ENCODE results near the gene MTF2.
A peak's percentile ranks its signal among the peaks of the same experiment; 100 is the strongest.
"Not testable (repeated sequence)": the region's sequence is repeated elsewhere in the genome, so short reads cannot be mapped to it uniquely, and the experiment has no call there.

Gene MTF2

GRCh38 chr1:93142161-93142560, 63.1 kb downstream of the MTF2 start:
- DNase-seq (ENCODE audit: low spot score), result no peak

- no peak for DNase-seq (ENCODE audit: low spot score)
Observed at GRCh38 chr1:93143136-93143535, 64.1 kb downstream of the MTF2 start.

GRCh38 chr1:93143769-93144168, 64.7 kb downstream of the MTF2 start:
- DNase-seq (ENCODE audit: low spot score), result no peak

- no peak for DNase-seq (ENCODE audit: low spot score)
Observed at GRCh38 chr1:93148001-93148400, 68.9 kb downstream of the MTF2 start.

GRCh38 chr1:93150729-93151128, 71.6 kb downstream of the MTF2 start:
- no peak for DNase-seq (ENCODE audit: low spot score)

GRCh38 chr1:93151474-93151873, 72.4 kb downstream of the MTF2 start:
- DNase-seq (ENCODE audit: low spot score), result no peak

- DNase-seq (ENCODE audit: low spot score), result no peak
Observed at GRCh38 chr1:93152835-93153234, 73.8 kb downstream of the MTF2 start.

GRCh38 chr1:93154898-93155297, 75.8 kb downstream of the MTF2 start:
- no peak for DNase-seq (ENCODE audit: low spot score)

- DNase-seq (ENCODE audit: low spot score), result no peak
Observed at GRCh38 chr1:93155335-93155734, 76.3 kb downstream of the MTF2 start.

- no peak for DNase-seq (ENCODE audit: low spot score)
Observed at GRCh38 chr1:93159337-93159736, 80.3 kb downstream of the MTF2 start.

GRCh38 chr1:93163314-93163713, 84.2 kb downstream of the MTF2 start:
- DNase-seq (ENCODE audit: low spot score), result not testable (repeated sequence)

- DNase-seq (ENCODE audit: low spot score), result no peak
Observed at GRCh38 chr1:93164816-93165215, 85.7 kb downstream of the MTF2 start.

GRCh38 chr1:93165895-93166294, 86.8 kb downstream of the MTF2 start:
- not testable (repeated sequence) for DNase-seq (ENCODE audit: low spot score)

- no peak for DNase-seq (ENCODE audit: low spot score)
Observed at GRCh38 chr1:93167006-93167405, 87.9 kb downstream of the MTF2 start.

- not testable (repeated sequence) for DNase-seq (ENCODE audit: low spot score)
Observed at GRCh38 chr1:93170141-93170678, 91.1 kb downstream of the MTF2 start.

- no peak for DNase-seq (ENCODE audit: low spot score)
Observed at GRCh38 chr1:93171549-93172034, 92.5 kb downstream of the MTF2 start.

- DNase-seq (ENCODE audit: low spot score), result no peak
Observed at GRCh38 chr1:93172778-93173177, 93.7 kb downstream of the MTF2 start.

- DNase-seq (ENCODE audit: low spot score), result not testable (repeated sequence)
Observed at GRCh38 chr1:93174638-93175037, 95.6 kb downstream of the MTF2 start.

GRCh38 chr1:93177991-93178390, 98.9 kb downstream of the MTF2 start:
- no peak for DNase-seq (ENCODE audit: low spot score)

- no peak for DNase-seq (ENCODE audit: low spot score)
Observed at GRCh38 chr1:93178418-93178817, 99.3 kb downstream of the MTF2 start.

- DNase-seq (ENCODE audit: low spot score), result peak; percentile 98
Observed at GRCh38 chr1:93179886-93180722, 101.0 kb downstream of the MTF2 start, which contains the start of gene TMED5. Gene TMED5 (minus strand): TSS chr1:93180413. CDS start chr1:93180242, 171 bp downstream.

- DNase-seq (ENCODE audit: low spot score), result peak; percentile 81
Observed at GRCh38 chr1:93180723-93181613, 101.9 kb downstream of the MTF2 start, which contains the start of gene CCDC18. Gene CCDC18 (plus strand): TSS chr1:93180724. CDS start chr1:93183362, 2,638 bp downstream.

Data from NAMALWA (cell line).